ENCODE measurements around the gene CNTLN.
"Not testable (repeated sequence)": the region's sequence is repeated elsewhere in the genome, so short reads cannot be mapped to it uniquely, and the experiment has no call there.

Gene CNTLN

DNA sequence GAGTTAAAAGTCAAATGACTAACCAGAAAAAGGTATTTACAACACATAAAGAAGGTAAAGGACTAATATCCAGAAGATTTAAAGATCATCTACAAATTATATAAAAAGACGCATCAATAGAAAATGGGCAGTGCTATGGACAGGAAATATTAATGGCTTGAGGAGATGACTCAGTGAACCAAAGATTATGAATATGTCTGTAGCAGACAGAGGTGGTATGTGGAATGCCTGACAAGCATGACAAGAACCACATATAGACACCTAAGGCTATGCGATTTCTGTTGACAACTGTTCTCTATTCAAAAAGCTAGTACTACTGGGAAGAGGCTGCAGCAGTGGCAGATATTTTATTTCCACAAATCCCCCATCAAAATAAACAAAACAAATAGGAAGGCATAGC is 267.0 kb downstream of the CNTLN start:
- no peak for DNase-seq (ENCODE audit: low read depth)

DNA sequence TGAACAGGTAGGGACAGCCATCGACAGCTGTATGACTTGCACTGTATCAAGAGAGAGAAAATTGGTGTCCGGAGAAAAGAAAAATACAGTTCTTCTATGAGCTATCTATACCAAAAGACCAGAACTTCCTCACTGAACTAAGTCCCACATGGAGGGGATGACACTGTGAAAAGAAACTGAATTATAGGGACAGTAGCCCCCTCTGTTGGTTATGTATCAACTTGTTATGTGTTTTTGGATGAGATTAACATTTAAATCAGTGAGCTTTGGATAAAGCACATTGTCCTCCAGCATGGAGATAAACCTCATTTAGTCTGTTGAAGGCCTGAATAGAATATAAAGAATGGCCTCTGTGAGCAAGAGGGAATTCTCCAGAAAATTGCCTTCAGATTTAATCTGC is 267.5 kb downstream of the CNTLN start:
- DNase-seq (ENCODE audit: low read depth) = no peak

DNA sequence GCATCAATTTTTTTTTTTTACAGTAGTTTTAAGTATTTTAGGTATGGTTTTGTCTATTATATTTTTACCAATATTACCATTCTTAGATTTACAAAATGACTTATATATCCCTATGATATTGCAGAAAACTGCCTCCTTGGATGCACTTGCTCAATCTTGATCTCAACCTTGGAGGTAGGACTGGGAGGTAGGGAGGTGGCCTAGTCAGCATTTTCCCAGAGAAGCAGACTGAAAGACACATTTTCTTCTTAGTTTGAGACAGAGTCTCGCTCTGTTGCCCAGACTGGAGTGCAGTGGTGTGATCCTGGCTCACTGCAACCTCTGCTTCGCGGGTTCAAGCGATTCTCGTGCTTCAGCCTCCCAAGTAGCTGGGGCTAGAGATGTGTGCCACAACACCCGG is 268.7 kb downstream of the CNTLN start:
- no peak for DNase-seq (ENCODE audit: low read depth)

DNA sequence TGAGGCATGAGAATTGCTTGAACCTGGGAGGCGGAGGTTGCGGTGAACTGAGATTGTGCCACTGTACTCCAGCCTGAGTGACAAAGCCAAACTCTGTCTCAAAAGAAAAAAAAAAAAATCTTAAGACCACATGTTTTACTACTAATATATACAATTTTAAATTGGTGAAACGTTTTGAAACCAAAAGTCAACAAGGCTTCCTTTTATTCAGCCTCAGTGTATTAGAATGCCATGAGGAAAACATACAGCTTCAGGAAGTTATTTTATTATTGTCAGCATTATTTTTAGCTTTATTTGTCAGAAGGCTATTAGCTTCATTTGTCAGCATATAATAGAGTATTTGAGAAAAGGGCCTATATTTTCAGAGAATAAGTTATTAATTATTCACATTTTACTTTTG is 280.1 kb downstream of the CNTLN start:
- DNase-seq (ENCODE audit: low read depth) = no peak

DNA sequence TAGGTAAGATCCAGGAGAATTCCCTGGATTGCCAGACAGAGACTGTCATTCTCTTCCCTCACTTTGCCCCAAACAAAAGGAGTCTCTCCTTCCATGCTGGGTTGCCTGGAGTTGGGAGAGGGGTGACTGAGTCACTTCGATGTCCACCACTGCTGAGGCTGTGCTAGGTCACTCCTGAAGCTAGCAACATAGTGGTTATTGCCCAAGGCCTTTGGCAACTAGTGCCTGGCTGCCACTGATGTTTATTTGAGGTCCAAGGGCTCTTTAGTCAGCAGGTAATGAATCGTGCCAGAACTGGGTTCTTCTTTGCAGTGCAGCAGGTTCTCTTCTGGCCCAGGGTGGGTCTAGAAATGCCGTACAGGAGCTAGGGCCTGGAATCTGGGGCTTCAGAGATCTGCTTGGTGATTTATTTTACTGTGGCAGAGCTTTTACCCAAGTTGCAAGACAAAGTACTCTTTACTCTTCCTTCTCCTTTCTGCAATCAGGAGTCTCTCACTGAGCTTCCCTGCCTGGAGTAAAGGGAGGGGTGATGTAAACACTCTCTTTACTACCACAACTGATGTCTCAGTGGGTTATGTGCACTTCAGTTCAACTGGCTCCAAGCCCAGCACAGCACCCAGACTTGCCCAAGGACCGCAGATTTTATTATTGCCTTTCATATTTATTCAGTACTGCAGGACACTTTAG is 288.3 kb downstream of the CNTLN start:
- peak; percentile 19 for DNase-seq (ENCODE audit: low read depth)

DNA sequence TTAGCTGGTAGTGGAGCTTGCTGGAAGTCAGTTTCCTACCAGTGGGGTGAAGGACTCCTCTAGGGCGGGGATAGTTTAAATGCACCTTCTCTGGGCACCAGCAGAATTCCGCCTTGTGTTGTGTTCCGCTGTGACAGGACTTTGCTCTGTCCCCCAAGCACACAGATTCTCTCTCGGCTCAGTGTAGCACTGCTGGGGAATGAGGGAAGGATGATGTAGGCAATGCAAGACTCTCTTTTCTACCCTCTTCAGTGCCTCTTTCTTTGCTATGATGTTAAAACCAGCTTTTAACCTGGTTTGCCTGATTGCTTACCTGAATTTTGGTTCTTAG is 288.8 kb downstream of the CNTLN start:
- no peak for DNase-seq (ENCODE audit: low read depth)

DNA sequence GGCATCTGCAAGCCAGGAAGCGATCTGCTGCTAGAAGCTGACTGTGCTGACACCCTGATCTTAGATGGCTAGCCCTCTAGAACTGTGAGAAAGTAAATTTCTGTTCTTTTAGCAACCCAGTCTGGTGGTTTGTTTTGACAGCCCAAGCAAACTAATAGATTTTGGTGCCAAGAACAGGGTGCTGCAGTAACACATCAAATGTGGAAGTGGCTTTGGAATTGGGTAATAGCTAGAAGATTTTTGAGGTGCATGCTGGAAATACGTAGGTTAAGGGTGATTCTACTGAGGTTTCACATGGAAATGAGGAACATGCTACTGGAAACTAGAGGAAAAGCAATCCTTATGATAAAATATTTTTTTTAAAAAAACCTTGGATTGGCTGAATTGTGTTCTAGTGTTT is 290.5 kb downstream of the CNTLN start:
- no peak for DNase-seq (ENCODE audit: low read depth)

DNA sequence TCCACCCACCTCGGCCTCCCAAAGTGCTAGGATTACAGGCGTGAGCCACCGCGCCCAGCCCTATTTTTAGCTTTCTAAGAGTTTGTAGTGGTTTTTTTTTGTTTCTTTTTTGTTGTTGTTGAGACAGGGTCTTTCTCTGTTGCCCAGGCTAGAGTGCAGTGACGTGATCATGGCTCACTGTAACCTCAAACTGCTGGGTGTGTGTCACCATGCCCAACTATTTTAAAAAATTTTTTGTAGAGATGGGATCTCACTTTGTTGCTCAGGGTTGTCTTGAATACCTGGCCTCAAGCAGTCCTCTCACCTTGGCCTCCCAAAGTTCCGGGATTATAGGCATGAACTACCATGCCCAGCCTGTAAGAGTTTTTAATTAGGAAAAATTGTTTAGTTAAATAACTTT is 298.7 kb downstream of the CNTLN start:
- no peak for DNase-seq (ENCODE audit: low read depth)

DNA sequence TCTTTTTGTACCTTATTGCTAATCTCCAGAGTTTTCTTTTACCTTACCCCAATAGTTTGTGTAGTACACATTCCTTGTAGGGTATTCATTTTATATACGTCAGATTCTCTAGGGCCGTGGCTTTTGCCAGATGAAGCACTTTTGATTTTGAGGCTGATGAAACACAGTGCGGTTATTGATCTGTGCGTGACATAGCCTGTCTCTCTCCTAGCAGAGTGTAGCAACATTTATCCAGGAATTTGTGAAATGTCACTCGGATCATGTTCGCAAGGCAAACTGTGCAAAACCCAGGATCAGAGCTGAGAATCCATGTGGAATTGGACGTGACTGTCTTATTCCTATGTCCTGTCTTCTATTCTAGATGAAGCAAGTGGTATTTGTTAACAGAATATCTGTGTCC is 302.0 kb downstream of the CNTLN start:
- DNase-seq (ENCODE audit: low read depth) = no peak

DNA sequence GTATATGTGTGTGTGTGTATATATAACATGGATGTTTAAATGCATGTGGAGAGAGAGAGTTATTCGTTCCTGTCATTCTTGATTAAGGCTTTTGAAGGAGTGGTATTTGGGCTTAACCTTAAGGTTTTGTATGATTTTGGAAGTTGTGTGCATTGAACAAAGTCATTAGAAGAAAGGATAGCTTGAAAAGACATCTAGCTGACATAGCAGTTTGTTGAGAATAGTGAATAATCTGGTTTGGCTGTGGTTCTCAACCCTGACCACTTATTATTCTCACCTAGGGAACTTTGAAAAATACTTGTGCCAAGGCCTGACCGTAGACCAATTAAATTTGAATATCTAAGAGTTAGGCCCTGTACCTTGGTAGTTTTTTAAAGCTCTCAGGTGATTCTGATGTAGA is 303.0 kb downstream of the CNTLN start:
- DNase-seq (ENCODE audit: low read depth) = no peak

DNA sequence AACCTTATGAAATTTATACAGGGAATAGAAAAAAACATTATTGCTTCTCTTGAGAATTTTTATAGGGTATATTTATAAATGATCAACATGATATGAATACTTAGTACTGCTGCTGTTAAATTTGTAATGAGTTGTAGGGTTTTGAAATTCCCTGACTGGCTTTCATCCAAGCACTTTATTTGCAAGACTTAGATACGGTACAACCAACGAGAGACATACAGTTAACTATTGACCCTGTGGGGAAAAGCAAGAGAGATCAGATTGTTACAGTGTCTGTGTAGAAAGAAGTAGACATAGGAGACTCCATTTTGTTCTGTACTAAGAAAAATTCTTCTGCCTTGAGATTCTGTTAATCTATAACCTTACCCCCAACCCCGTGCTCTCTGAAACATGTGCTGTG is 310.3 kb downstream of the CNTLN start:
- not testable (repeated sequence) for DNase-seq (ENCODE audit: low read depth)

DNA sequence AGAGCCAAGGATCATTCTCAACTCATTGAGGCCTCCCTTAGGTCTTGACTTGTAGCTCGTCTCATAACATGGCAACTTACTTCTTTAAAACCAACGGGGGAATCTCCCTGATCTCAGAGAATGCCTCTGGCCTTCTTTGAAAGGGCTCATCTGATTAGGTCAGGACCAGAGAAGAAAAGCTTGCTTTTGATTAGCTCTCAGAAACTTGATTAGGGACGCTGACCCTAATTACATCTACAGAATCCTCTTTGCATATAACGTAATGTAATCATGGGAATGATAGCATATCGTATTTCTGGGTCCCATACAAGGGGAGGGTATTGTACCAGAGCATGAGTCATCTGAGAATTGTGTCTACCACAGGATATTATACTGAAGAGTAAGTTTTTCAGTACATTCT is 318.9 kb downstream of the CNTLN start:
- DNase-seq (ENCODE audit: low read depth) = no peak

DNA sequence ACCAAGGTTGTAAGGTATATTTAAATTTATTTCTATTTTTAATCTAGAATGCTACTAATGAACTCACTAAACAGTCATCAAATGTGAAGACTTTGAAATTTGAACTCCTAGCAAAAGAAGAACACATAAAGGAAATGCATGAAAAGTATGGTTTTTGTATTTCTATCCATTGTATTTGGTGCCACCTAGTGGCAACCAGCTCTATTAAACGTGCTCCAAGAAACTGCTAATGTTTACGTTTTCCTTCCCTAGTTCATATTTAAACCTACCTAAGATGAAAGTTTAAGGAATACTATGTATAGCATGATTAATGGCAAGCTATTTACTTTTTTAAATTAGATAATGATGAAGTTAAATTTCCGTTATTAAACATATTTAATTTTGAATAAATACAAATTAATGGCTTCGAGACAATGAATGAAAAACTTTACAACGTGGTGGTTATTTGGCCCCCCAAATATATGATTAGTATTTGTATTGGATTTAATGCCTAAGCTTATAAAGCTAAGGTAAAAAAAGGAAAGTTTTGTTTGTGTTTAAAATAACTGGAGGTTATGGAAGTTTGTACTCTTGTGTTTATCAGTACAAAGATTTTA is 328.1 kb downstream of the CNTLN start:
- DNase-seq (ENCODE audit: low read depth) = peak; percentile 51

DNA sequence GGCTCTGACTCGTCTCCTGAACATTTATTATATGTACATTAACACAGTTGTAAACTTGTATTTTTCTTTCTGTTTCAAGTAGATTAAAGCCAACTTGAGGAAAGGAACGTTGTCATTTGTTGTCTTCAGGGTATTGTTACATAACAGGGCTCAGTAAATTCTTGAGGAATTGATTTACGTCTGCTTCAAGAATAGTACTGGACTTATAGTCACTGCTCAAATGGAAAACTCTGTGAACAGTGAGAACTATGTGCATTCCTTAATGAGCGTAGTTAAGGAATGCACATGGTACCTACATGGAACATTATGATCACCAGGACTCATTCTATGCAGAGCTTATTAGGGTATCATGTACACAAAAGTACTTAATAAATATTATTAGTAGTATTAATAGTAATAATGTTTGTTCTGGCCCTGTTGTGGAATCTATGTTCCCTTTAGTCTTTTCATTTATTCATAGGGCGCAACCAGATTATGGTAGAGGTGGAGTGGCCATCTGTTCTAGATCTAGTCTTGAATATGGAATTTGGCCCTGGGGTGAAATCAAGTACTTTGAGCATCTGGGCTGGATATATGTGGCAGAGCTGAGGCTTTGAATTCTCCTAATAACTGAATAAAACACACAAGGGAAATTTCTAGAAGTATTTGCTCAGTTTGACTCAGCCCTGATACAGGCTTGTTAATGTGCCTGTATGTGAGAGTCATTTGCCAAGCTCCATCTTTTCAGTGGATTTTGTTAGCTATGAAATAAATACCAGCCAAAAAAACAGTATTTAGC is 335.4 kb downstream of the CNTLN start:
- DNase-seq (ENCODE audit: low read depth) = no peak

DNA sequence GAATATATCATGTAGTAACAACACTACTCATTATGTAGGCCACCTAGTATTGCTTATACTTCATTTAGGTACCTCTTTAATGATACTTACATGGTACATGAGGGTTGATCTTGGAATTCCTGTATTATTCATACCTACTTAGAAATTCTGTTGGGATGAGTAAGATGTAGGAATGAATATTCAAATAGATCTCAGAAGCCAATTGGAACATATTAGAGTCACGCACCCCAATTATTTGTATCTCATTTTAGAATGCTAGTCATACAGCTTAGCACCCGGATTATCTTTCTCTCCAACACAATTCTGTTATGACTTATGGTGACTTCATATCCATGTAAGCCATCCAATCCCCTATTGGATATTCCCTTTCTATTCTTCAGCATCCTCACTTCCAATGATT is 337.3 kb downstream of the CNTLN start:
- DNase-seq (ENCODE audit: low read depth) = no peak

DNA sequence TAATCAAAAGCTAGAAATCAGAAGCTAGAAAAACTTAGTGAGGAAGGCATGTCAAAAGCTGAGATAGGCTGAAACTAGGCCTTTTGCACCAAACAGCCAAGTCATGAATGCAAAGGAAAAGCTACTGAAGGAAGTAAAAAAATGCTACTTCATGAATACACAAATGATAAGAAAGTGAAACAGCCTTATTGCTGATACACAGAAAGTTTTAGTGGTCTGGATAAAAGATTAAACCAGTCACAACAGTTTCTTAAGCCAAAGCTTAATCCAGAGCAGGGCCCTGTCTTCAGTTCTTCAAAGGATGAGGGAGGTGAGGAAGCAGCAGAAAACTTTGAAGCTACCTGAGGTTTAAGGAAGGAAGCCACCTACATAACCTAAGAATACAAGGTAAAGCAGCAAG is 341.6 kb downstream of the CNTLN start:
- no peak for DNase-seq (ENCODE audit: low read depth)

DNA sequence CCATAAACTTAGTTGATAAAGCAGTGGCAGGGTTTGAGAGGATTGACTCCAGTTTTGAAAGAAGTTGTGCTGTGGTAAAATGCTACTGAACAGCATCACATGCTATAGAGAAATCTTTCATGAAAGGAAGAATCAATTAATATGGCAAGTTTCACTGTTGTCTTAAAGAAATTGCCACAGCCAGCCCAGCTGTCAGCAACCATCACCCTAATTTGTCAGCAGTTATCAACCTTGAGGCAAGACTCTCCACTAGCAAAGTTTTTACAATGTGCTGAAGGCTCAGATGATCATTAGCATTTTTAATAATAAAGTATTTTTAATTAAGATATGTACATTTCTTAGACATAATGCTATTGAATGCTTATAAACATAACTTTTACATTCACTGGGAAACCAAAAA is 343.0 kb downstream of the CNTLN start:
- DNase-seq (ENCODE audit: low read depth) = no peak

DNA sequence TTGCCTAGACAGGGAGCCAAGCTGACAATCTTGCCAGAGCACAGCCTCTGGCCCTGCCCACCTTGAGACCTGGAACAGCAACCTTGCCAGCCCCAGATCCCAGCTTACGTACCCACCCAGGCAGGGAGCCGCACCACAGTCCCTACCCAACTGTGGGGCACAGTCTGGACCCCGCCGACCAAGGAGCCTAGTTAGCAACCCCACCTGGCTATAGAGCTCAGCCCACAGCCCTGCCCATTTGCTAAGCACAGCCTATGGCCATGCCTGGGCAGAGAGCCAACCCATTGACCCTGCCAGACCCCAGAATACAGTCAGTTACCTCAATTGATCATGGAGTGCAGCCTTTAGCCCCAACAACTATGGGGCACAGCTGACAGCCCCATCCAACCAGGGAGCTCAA is 346.1 kb downstream of the CNTLN start:
- no peak for DNase-seq (ENCODE audit: low read depth)

DNA sequence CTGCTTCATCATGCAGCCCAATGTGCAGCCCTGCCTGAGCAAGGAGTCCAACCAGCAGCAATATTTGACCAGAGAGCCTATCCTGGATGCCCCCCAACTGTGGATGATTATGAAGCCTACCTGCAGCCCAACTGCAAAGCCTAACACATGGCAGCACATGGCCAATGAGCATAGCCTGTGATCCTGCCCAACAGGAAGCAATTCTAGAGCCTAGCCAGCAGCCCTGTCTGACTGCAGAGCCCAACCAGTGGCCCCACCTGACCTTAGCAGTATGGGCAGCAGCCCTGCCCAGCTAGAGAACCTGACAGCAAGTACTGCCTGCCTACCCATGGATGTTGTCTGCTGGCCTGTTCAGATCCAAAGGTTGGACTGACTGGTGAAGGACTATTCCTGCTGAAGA is 346.7 kb downstream of the CNTLN start:
- no peak for DNase-seq (ENCODE audit: low read depth)

DNA sequence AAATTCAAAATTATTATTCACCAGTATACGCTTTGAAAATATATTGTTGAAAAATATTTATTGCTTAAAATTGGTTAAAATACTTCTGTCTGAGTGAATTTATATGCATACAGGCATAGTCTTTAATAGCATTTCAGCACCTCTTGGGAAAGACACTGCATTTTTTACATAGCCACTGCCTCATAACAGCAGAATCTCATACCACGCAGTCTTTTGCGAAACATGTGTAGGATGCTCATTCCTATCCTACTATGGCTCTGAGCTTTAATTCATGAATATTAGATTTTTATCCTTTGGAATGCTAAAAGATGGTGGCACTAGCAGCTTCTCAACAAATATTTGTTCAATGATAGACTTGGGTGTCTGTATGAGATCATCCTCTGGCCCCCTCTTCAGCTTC is 350.1 kb downstream of the CNTLN start:
- no peak for DNase-seq (ENCODE audit: low read depth)

DNA sequence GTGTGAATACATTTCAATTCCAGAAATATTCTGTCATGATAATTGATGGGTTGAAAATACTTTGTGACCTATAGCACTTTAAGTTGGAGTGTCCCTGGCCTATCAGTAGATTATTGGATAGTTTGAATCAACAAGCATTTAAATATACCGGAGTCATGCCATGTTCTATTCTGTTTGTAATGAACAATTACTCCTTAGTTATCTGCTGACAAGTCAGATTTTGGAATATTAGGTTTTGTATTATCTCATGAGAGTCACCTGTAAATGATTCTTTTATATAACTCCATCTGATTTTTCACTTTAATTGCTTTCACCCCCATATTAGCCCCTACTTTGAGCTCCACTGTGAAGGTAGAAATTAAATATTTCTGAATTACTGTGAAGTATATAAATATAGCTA is 351.6 kb downstream of the CNTLN start:
- DNase-seq (ENCODE audit: low read depth) = no peak

DNA sequence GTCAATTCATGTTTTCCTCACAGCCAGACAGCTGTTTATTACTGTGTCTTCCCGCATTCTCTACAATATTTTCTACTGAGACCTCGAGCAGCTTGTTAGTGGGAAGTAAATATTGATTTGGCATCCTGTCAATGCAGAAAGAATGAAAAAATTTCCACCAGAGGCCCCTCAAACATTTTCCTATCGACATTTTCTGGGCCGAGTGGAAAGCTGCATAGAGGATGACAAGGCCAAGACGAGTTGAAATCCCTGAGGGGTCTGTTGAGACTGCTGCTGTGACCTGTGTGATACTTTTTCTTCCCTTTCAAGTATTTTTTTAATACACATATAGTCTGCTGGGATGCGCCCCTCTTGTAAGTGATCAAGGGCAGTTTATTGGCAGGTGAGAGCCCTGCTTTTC is 352.6 kb downstream of the CNTLN start:
- DNase-seq (ENCODE audit: low read depth) = no peak

DNA sequence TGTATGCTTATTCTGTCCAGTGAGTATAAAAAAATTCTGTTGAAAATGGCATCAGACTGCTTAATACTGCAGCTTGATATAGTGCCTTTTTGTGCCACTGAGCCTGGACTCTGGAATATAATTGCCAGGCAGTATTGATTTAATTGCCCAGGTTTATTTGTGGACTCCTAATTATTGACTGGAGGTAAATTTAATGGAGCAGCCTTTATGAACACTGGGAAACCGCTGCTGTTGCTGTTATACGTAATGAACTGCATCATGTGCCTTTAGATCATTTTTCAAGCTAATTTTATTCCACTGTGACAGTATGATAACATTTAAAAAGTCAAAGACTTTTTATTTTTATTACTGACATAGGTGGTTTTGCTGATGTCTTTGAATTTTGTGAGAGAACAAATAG is 353.8 kb downstream of the CNTLN start:
- DNase-seq (ENCODE audit: low read depth) = no peak

DNA sequence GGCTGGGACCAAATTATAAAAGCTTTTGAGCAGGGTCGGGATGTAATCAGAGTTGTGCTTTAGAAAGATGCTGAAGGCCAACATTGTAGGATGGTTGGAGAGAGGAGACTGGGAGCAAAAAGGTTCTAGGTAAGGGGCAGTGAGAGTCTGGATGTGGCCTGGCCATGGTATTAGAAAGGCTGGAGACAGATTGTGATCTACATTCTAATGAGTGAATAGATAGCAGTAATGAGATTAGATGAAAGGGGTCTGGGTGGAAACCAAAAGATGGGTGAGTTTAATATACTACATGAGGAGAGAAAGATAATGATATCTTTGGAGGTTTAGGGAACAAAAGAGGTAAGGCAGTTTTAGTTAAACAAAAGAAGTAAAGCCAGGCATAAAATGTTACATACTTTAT is 355.3 kb downstream of the CNTLN start:
- no peak for DNase-seq (ENCODE audit: low read depth)

Measured in fibroblast of gingiva (primary cell).